ENCODE results near the gene USPL1. TPM values are rescaled to one million over a fixed set of nuclear protein-coding genes. Genes with fewer than 3 reads are reported as not detected.
A peak's percentile ranks its signal among the peaks of the same experiment; 100 is the strongest.

Gene USPL1
- total and polyA plus RNA-seq, 7 donors, result 6.6 to 18.4 (median 12.4) TPM

GRCh38 chr13:30671271-30671815 is 53.6 kb downstream of the USPL1 start:
- H3K4me1 ChIP-seq, result no peaks in the 10 kb centered on the region
- ATAC-seq, result no peak
- TF ChIP-seq CTCF (IDR thresholded peaks at IDR 0.05), result no peak
- no peaks in the 10 kb centered on the region for H3K36me3 ChIP-seq (ENCODE audit: insufficient read depth in 1 of 2, low read depth in 1 of 2)
- 88 to 93% (median 90%) methylated on average over 6 of the region's 6 CpGs for WGBS, 3 donors
- no peak for DNase-seq
- H3K27me3 ChIP-seq (ENCODE audit: insufficient read depth in 3 of 3, low read length in 2 of 3), result no peaks in the 10 kb centered on the region
- H3K9me3 ChIP-seq, result no peaks in the 10 kb centered on the region
- no peak overlapping the region for H3K27ac ChIP-seq
- no peak overlapping the region for H3K4me3 ChIP-seq
- intact Hi-C loops (cut with DNase I), result loop anchor here (5.0 to 10.0 kb wide), 3 partner anchors 54 to 373 kb away; partner anchors contain the start of gene USPL1 (in 1 of the 2)

- ATAC-seq (peak; percentile 90 to 98 (median 97)), DNase-seq (peak; percentile 92 to 95)
- no peaks in the 10 kb centered on the region for H3K36me3 ChIP-seq (ENCODE audit: insufficient read depth in 1 of 2, low read depth in 1 of 2)
- TF ChIP-seq CTCF (IDR thresholded peaks at IDR 0.05), result peak; percentile 79
- H3K4me3 ChIP-seq, result peak overlapping the region; percentile 71
- 0 to 1% (median 0%) methylated on average over 65 to 72 of the region's 72 CpGs for WGBS, 3 donors
- peak overlapping the region; percentile 80 for H3K27ac ChIP-seq
- H3K27me3 ChIP-seq (ENCODE audit: insufficient read depth in 3 of 3, low read length in 2 of 3), result no peaks in the 10 kb centered on the region
- no peaks in the 10 kb centered on the region for H3K4me1 ChIP-seq
- intact Hi-C loops (cut with DNase I), result loop anchor here (2.0 to 10.0 kb wide), 4 partner anchors 57 to 371 kb away; partner anchors contain the start of gene USPL1 (in 1 of the 2)
- H3K9me3 ChIP-seq, result no peaks in the 10 kb centered on the region
Observed at GRCh38 chr13:30673669-30674521, 56.2 kb downstream of the USPL1 start.

GRCh38 chr13:30675717-30676116 is 58.0 kb downstream of the USPL1 start:
- intact Hi-C loops (cut with DNase I), result loop anchor here (2.0 to 10.0 kb wide), 7 partner anchors 52 to 369 kb away; no protein-coding TSS in a partner anchor
- no peak for DNase-seq
- Histone ChIP-seq H3K27ac (no peak overlapping the region), H3K36me3 (ENCODE audit: insufficient read depth in 1 of 2, low read depth in 1 of 2) (no peaks in the 10 kb centered on the region), H3K9me3 (no peaks in the 10 kb centered on the region), H3K4me3 (no peak overlapping the region), H3K4me1 (no peaks in the 10 kb centered on the region), H3K27me3 (ENCODE audit: insufficient read depth in 3 of 3, low read length in 2 of 3) (no peaks in the 10 kb centered on the region)
- ATAC-seq, result no peak
- TF ChIP-seq CTCF (IDR thresholded peaks at IDR 0.05), result no peak
- 47 to 48% (median 48%) methylated on average over 3 of the region's 3 CpGs for WGBS, 3 donors

GRCh38 chr13:30676672-30677071 is 59.0 kb downstream of the USPL1 start:
- intact Hi-C loops (cut with DNase I), result loop anchor here (2.0 to 10.0 kb wide), 6 partner anchors 51 to 368 kb away; no protein-coding TSS in a partner anchor

More at GRCh38 chr13:30676672-30677071, 59.0 kb downstream of the USPL1 start:
- DNase-seq (no peak), ATAC-seq (no peak)
- H3K27me3 ChIP-seq (ENCODE audit: insufficient read depth in 3 of 3, low read length in 2 of 3), result no peaks in the 10 kb centered on the region
- no peaks in the 10 kb centered on the region for H3K4me1 ChIP-seq
- no peak overlapping the region for H3K4me3 ChIP-seq
- H3K36me3 ChIP-seq (ENCODE audit: insufficient read depth in 1 of 2, low read depth in 1 of 2), result no peaks in the 10 kb centered on the region
- no peaks in the 10 kb centered on the region for H3K9me3 ChIP-seq
- TF ChIP-seq CTCF (IDR thresholded peaks at IDR 0.05), result no peak
- no peak overlapping the region for H3K27ac ChIP-seq
- 60 to 67% (median 60%) methylated on average over 3 of the region's 3 CpGs for WGBS, 3 donors
